Gastrocnemius medialis (tissue), 4 donors: Measurements from ENCODE around the gene METTL17.

Experiments
- CTCF ChIP-seq, 5 experiments: fragments of 450-650 bp in 3 of 5; fragments of 200-600 bp in 2 of 5; sonication (generic) in 2 of 5; IDR thresholded peaks in 4 of 5; conservative IDR thresholded peaks in 1 of 5; 1 replicate in 4 of 5; 2 replicates in 1 of 5; pipeline ENCODE4 v1.5.1; 2016 to 2019; ENCODE audit warnings: antibody characterized with exemption in 5 of 5, mild to moderate bottlenecking in 3 of 5, moderate library complexity in 3 of 5
- POLR2A ChIP-seq, 2 donors: fragments of 450-650 bp; IDR thresholded peaks; one replicate each; pipeline ENCODE4 v1.6.1; 2017; ENCODE audit warnings: antibody characterized with exemption in 2 of 2, mild to moderate bottlenecking in 2 of 2, moderate library complexity in 2 of 2

DNA sequence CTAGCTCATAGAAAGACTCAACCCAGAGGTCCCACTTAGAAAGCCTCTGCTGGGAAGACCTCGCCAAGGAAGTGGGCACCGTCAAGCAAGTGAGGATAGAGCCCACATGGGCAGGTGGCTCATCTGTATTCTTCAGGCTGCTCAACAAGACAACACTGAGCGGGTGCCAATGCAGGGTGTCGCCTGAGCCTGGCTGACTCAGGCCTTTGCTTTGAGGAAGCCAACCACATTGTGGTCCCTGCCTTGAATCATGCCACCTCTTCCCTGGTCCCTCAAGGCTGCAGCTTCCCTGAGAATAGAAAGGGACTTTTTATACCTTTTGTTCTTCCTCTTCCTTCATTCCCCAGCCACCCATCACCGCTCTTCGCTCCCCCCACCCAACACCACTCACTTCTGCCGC lies 47.0 kb downstream of the METTL17 start:
- TF ChIP-seq CTCF (IDR thresholded peaks at IDR 0.05 in 4 of 5, conservative IDR thresholded peaks at IDR 0.05 in 1 of 5) (no peak), POLR2A (IDR thresholded peaks at IDR 0.05) (no peak)
